ENCODE measurements around the gene OR2J3.
"Not testable (repeated sequence)": the region's sequence is repeated elsewhere in the genome, so short reads cannot be mapped to it uniquely, and the experiment has no call there.

Gene OR2J3

GRCh38 chr6:29107758-29108157 lies at the start of gene OR2J3:
Gene OR2J3 (plus strand): TSS chr6:29108058. CDS start chr6:29111891, 3,833 bp downstream.
- no peak for DNase-seq (ENCODE audit: low spot score)

- DNase-seq (ENCODE audit: low spot score): peak; percentile 50
These were observed 35.8 kb upstream of the OR2J3 start for GRCh38 chr6:29071831-29072723.

GRCh38 chr6:29079203-29079602 lies 28.7 kb upstream of the OR2J3 start:
- DNase-seq (ENCODE audit: low spot score): no peak

GRCh38 chr6:29081312-29081711 lies 26.5 kb upstream of the OR2J3 start:
- DNase-seq (ENCODE audit: low spot score): no peak

GRCh38 chr6:29082457-29082856 lies 25.4 kb upstream of the OR2J3 start:
- DNase-seq (ENCODE audit: low spot score): no peak

GRCh38 chr6:29087213-29087612 lies 20.6 kb upstream of the OR2J3 start, which contains the start of gene OR2B3:
Gene OR2B3 (minus strand): TSS chr6:29087313. CDS start chr6:29087248, 65 bp downstream.
- no peak for DNase-seq (ENCODE audit: low spot score)

GRCh38 chr6:29092957-29093356 lies 14.9 kb upstream of the OR2J3 start:
- DNase-seq (ENCODE audit: low spot score): no peak

- no peak for DNase-seq (ENCODE audit: low spot score)
These were observed 10.1 kb upstream of the OR2J3 start for GRCh38 chr6:29097803-29098202.

- DNase-seq (ENCODE audit: low spot score): no peak
These were observed 8.7 kb upstream of the OR2J3 start, which contains the start of gene OR2J1 for GRCh38 chr6:29099190-29099589. Gene OR2J1 (plus strand): TSS chr6:29099490. CDS start chr6:29100943, 1,453 bp downstream.

GRCh38 chr6:29112135-29112534 lies 4.3 kb downstream of the OR2J3 start:
- DNase-seq (ENCODE audit: low spot score): no peak

GRCh38 chr6:29114964-29115363 lies 7.1 kb downstream of the OR2J3 start:
- DNase-seq (ENCODE audit: low spot score): not testable (repeated sequence)

- no peak for DNase-seq (ENCODE audit: low spot score)
These were observed 21.6 kb downstream of the OR2J3 start for GRCh38 chr6:29129326-29130012.

GRCh38 chr6:29130644-29131043 lies 22.8 kb downstream of the OR2J3 start:
- DNase-seq (ENCODE audit: low spot score): no peak

- DNase-seq (ENCODE audit: low spot score): no peak
These were observed 23.8 kb downstream of the OR2J3 start for GRCh38 chr6:29131691-29132090.

GRCh38 chr6:29137724-29138123 lies 29.9 kb downstream of the OR2J3 start:
- no peak for DNase-seq (ENCODE audit: low spot score)

- DNase-seq (ENCODE audit: low spot score): no peak
These were observed 33.7 kb downstream of the OR2J3 start for GRCh38 chr6:29141606-29142005.

- DNase-seq (ENCODE audit: low spot score): no peak
These were observed 34.5 kb downstream of the OR2J3 start for GRCh38 chr6:29142309-29142708.

GRCh38 chr6:29146179-29146578 lies 38.3 kb downstream of the OR2J3 start:
- DNase-seq (ENCODE audit: low spot score): no peak

- DNase-seq (ENCODE audit: low spot score): no peak
These were observed 39.2 kb downstream of the OR2J3 start for GRCh38 chr6:29147074-29147473.

GRCh38 chr6:29149444-29149843 lies 41.6 kb downstream of the OR2J3 start:
- not testable (repeated sequence) for DNase-seq (ENCODE audit: low spot score)

GRCh38 chr6:29153083-29153482 lies 45.2 kb downstream of the OR2J3 start:
- DNase-seq (ENCODE audit: low spot score): no peak

- DNase-seq (ENCODE audit: low spot score): not testable (repeated sequence)
These were observed 47.3 kb downstream of the OR2J3 start for GRCh38 chr6:29155182-29155581.

GRCh38 chr6:29159922-29160321 lies 52.1 kb downstream of the OR2J3 start:
- DNase-seq (ENCODE audit: low spot score): not testable (repeated sequence)

All from D341Med (cell line).